ENCODE data around the gene EP400.
"Not testable (repeated sequence)": the region's sequence is repeated elsewhere in the genome, so short reads cannot be mapped to it uniquely, and the experiment has no call there.

The EP400 gene

GRCh38 chr12:132046561-132046960 lies 96.8 kb downstream of the EP400 start:
- no peak for DNase-seq (ENCODE audit: low spot score)

- DNase-seq (ENCODE audit: low spot score) = not testable (repeated sequence)
These were observed 97.9 kb downstream of the EP400 start for GRCh38 chr12:132047630-132048029.

- no peak for DNase-seq (ENCODE audit: low spot score)
These were observed 99.7 kb downstream of the EP400 start for GRCh38 chr12:132049442-132049841.

- DNase-seq (ENCODE audit: low spot score) = no peak
These were observed 100.1 kb downstream of the EP400 start for GRCh38 chr12:132049876-132050275.

GRCh38 chr12:132051718-132052117 lies 102.0 kb downstream of the EP400 start:
- DNase-seq (ENCODE audit: low spot score) = not testable (repeated sequence)

GRCh38 chr12:132052196-132052932 lies 102.6 kb downstream of the EP400 start:
- no peak for DNase-seq (ENCODE audit: low spot score)

GRCh38 chr12:132053338-132054330 lies 103.9 kb downstream of the EP400 start:
- no peak for DNase-seq (ENCODE audit: low spot score)

- no peak for DNase-seq (ENCODE audit: low spot score)
These were observed 105.2 kb downstream of the EP400 start for GRCh38 chr12:132054983-132055382.

- DNase-seq (ENCODE audit: low spot score) = no peak
These were observed 105.9 kb downstream of the EP400 start for GRCh38 chr12:132055535-132056096.

GRCh38 chr12:132056320-132056719 lies 106.6 kb downstream of the EP400 start:
- DNase-seq (ENCODE audit: low spot score) = no peak

GRCh38 chr12:132056951-132057350 lies 107.2 kb downstream of the EP400 start:
- DNase-seq (ENCODE audit: low spot score) = no peak

- no peak for DNase-seq (ENCODE audit: low spot score)
These were observed 107.9 kb downstream of the EP400 start for GRCh38 chr12:132057691-132058090.

GRCh38 chr12:132061197-132061596 lies 111.5 kb downstream of the EP400 start:
- no peak for DNase-seq (ENCODE audit: low spot score)

GRCh38 chr12:132061641-132062430 lies 112.1 kb downstream of the EP400 start:
- DNase-seq (ENCODE audit: low spot score) = no peak

- DNase-seq (ENCODE audit: low spot score) = no peak
These were observed 112.7 kb downstream of the EP400 start for GRCh38 chr12:132062481-132062880.

GRCh38 chr12:132063491-132063890 lies 113.7 kb downstream of the EP400 start:
- DNase-seq (ENCODE audit: low spot score) = no peak

- no peak for DNase-seq (ENCODE audit: low spot score)
These were observed 114.9 kb downstream of the EP400 start for GRCh38 chr12:132064631-132065030.

- no peak for DNase-seq (ENCODE audit: low spot score)
These were observed 115.5 kb downstream of the EP400 start for GRCh38 chr12:132065203-132065602.

GRCh38 chr12:132065609-132066344 lies 116.0 kb downstream of the EP400 start:
- no peak for DNase-seq (ENCODE audit: low spot score)

GRCh38 chr12:132066345-132066685 lies 116.6 kb downstream of the EP400 start:
- DNase-seq (ENCODE audit: low spot score) = no peak

- DNase-seq (ENCODE audit: low spot score) = no peak
These were observed 117.0 kb downstream of the EP400 start for GRCh38 chr12:132066749-132067148.
